Activated B cell treated with CpG ODN at 0.5 μM for 24 hours (primary cell): ENCODE measurements around the gene ST8SIA4. TPM values are rescaled to one million over a fixed set of nuclear protein-coding genes. Genes with fewer than 3 reads are reported as not detected.

Experiments used
- ATAC-seq: fragments of 200-7000 bp; cut with Tn5 transposase; one replicate; pipeline ENCODE4 v1.10.0; 2021; ENCODE audit warnings: low read depth, mild to moderate bottlenecking, moderate library complexity
- CTCF ChIA-PET: fragments of 350-600 bp; sonication (Branson Sonifier 250); formaldehyde crosslinking; loops from one replicate; lab custom pipeline; 2021; ENCODE audit warnings: antibody characterized with exemption; lab: Charles Lee
- POLR2A ChIA-PET: fragments of 350-600 bp; sonication (Branson Sonifier 250); formaldehyde crosslinking; loops from one replicate; lab custom pipeline; 2021; ENCODE audit warnings: antibody characterized with exemption; lab: Charles Lee
- DNase-seq: peaks from one replicate; pipeline ENCODE4 v3.0.0; 2022
- H3K27ac Mint-ChIP-seq: one replicate; pipeline ENCODE4 v1.8.0; 2020; ENCODE audit warnings: mixed read lengths
- H3K27me3 Mint-ChIP-seq: one replicate; pipeline ENCODE4 v1.8.0; 2021; ENCODE audit warnings: mixed read lengths
- H3K36me3 Mint-ChIP-seq: one replicate; pipeline ENCODE4 v1.8.0; 2021; ENCODE audit warnings: low read depth, mixed read lengths
- H3K4me1 Mint-ChIP-seq: one replicate; pipeline ENCODE4 v1.8.0; 2021; ENCODE audit warnings: mixed read lengths
- H3K4me3 Mint-ChIP-seq: one replicate; pipeline ENCODE4 v1.8.0; 2020; ENCODE audit warnings: mild to moderate bottlenecking, mixed read lengths
- H3K9me3 Mint-ChIP-seq: one replicate; pipeline ENCODE4 v1.8.0; 2020; ENCODE audit warnings: mixed read lengths
- CTCF ChIP-seq: fragments of 200-600 bp; IDR thresholded peaks from one replicate; pipeline ENCODE4 v1.8.0; 2022; ENCODE audit warnings: antibody characterized with exemption, mild to moderate bottlenecking
- intact Hi-C: fragments of 100-400 bp; cut with micrococcal nuclease; formaldehyde crosslinking; loops from one replicate; pipeline ENCODE4 v1.15.1; 2024
- total RNA-seq: library from RNA; stranded (reverse); gene quantifications from 2 replicates; pipeline ENCODE4 v1.2.3, GENCODE V29; 2022

Gene ST8SIA4
- total RNA-seq, 1 donor from 2014 or later, result 125 TPM

GRCh38 chr5:100772006-100772405 is 131.1 kb downstream of the ST8SIA4 start:
- Mint-ChIP-seq H3K4me3 (no peak overlapping the region), H3K36me3 (no peaks in the 10 kb centered on the region), H3K27me3 (no peaks in the 10 kb centered on the region), H3K4me1 (peaks cover 19% of the 10 kb centered on the region), H3K9me3 (no peaks in the 10 kb centered on the region), H3K27ac (no peak overlapping the region)
- ChIA-PET CTCF (interaction anchor here (1.1 to 1.5 kb wide), 4 partner anchors 10 to 240 kb away, joined by 3 to 5 read pairs (median 4); no protein-coding TSS in a partner anchor), POLR2A (interaction anchor here (0.8 to 2.1 kb wide), 2 partner anchors 57 to 132 kb away, joined by 3 to 6 read pairs; partner anchors contain the start of gene ST8SIA4)
- no peak for TF ChIP-seq CTCF
- no peak for DNase-seq
- no peak for ATAC-seq
- intact Hi-C loops, result loop anchor here (10.0 kb wide), 2 partner anchors 147 to 593 kb away; no protein-coding TSS in a partner anchor

DNA sequence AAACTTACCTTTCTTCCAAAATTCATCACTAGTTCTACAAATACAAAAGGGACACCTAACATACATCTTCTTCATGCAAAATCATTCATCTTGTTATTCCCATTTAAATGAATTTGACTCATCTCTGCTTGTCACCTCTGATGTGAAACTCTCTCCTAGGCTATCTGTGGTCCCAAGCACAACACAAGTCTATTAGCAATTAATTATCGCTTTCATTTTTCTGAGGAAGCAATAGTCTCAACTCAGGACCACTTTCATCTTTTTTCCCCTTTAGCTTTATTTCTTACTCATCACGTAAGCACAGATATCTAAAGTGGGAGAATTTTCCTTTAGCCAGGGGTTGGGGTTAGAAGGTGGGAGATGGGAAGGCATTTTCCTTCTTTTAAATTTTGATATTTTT is 131.9 kb downstream of the ST8SIA4 start:
- no peaks in the 10 kb centered on the region for H3K27me3 Mint-ChIP-seq
- no peaks in the 10 kb centered on the region for H3K36me3 Mint-ChIP-seq
- H3K4me1 Mint-ChIP-seq, result peaks cover 12% of the 10 kb centered on the region
- no peak overlapping the region for H3K4me3 Mint-ChIP-seq
- no peak for DNase-seq
- POLR2A ChIA-PET, result interaction anchor here (2.1 kb wide), 1 partner anchor 133 kb away, joined by 6 read pairs; the partner anchor contains the start of gene ST8SIA4
- intact Hi-C loops, result loop anchor here (10.0 kb wide), 2 partner anchors 146 to 594 kb away; no protein-coding TSS in a partner anchor
- H3K27ac Mint-ChIP-seq, result no peak overlapping the region
- no peak for ATAC-seq
- no peak for TF ChIP-seq CTCF
- CTCF ChIA-PET, result interaction anchor here (1.1 kb wide), 1 partner anchor 130 kb away, joined by 5 read pairs; no protein-coding TSS in a partner anchor
- no peaks in the 10 kb centered on the region for H3K9me3 Mint-ChIP-seq

GRCh38 chr5:100768221-100768620 is 134.9 kb downstream of the ST8SIA4 start:
- intact Hi-C loops, result no loop called here
- ChIA-PET CTCF (no interaction called here), POLR2A (no interaction called here)
- ATAC-seq, result no peak
- Mint-ChIP-seq H3K27ac (no peak overlapping the region), H3K9me3 (no peaks in the 10 kb centered on the region), H3K4me1 (no peaks in the 10 kb centered on the region), H3K36me3 (no peaks in the 10 kb centered on the region), H3K27me3 (no peaks in the 10 kb centered on the region), H3K4me3 (no peak overlapping the region)
- no peak for TF ChIP-seq CTCF
- no peak for DNase-seq

DNA sequence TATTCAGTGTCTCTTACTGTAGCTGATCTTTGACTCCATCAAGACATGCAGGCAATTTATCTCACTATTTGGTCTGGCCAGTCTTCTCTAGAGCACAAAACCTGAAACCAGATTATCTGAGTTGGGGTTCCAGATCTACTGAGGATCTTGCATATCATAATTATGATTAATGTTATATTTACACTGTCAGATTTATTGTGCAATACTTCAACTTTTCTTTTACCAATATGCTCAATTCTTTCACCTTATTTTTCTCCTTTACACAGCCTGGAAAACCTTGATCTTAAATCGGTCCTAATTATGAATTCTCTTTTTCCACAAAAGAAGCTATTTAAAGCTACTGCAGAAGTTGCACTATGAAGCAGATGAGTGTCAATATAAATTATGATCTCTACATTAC is 140.1 kb downstream of the ST8SIA4 start:
- ChIA-PET CTCF (interaction anchor here (1.0 to 1.8 kb wide), 2 partner anchors 10 to 11 kb away, joined by 3 to 6 read pairs; no protein-coding TSS in a partner anchor), POLR2A (no interaction called here)
- no peak for ATAC-seq
- DNase-seq, result no peak
- H3K36me3 Mint-ChIP-seq, result no peaks in the 10 kb centered on the region
- H3K4me3 Mint-ChIP-seq, result no peak overlapping the region
- no peak overlapping the region for H3K27ac Mint-ChIP-seq
- no peaks in the 10 kb centered on the region for H3K27me3 Mint-ChIP-seq
- H3K4me1 Mint-ChIP-seq, result no peaks in the 10 kb centered on the region
- TF ChIP-seq CTCF, result no peak
- intact Hi-C loops, result no loop called here
- no peaks in the 10 kb centered on the region for H3K9me3 Mint-ChIP-seq

GRCh38 chr5:100762108-100762507 is 141.0 kb downstream of the ST8SIA4 start:
- no peaks in the 10 kb centered on the region for H3K9me3 Mint-ChIP-seq
- POLR2A ChIA-PET, result no interaction called here
- H3K27ac Mint-ChIP-seq, result no peak overlapping the region
- ATAC-seq, result no peak
- no peak for DNase-seq
- H3K36me3 Mint-ChIP-seq, result no peaks in the 10 kb centered on the region
- intact Hi-C loops, result no loop called here
- CTCF ChIA-PET, result interaction anchor here (1.0 kb wide), 1 partner anchor 11 kb away, joined by 3 read pairs; no protein-coding TSS in a partner anchor
- no peaks in the 10 kb centered on the region for H3K4me1 Mint-ChIP-seq
- no peaks in the 10 kb centered on the region for H3K27me3 Mint-ChIP-seq
- TF ChIP-seq CTCF, result no peak
- H3K4me3 Mint-ChIP-seq, result no peak overlapping the region
